AG10803 (cell line): ENCODE data around the gene KATNIP.

Experiments
- DNase-seq: peaks from one replicate; pipeline ENCODE4 v3.0.0; 2010; ENCODE audit warnings: low read depth
- H3K4me3 ChIP-seq: 2 replicates; pipeline ENCODE4 v1.5.1; 2011; ENCODE audit warnings: mild to moderate bottlenecking, low read length, control low read depth
- TF ChIP-seq, protein P1 (sequence below): conservative IDR thresholded peaks from 2 replicates; pipeline ENCODE4 v1.5.1; 2011; ENCODE audit warnings: mild to moderate bottlenecking, low read length, control low read depth, inconsistent platforms

Gene KATNIP

DNA sequence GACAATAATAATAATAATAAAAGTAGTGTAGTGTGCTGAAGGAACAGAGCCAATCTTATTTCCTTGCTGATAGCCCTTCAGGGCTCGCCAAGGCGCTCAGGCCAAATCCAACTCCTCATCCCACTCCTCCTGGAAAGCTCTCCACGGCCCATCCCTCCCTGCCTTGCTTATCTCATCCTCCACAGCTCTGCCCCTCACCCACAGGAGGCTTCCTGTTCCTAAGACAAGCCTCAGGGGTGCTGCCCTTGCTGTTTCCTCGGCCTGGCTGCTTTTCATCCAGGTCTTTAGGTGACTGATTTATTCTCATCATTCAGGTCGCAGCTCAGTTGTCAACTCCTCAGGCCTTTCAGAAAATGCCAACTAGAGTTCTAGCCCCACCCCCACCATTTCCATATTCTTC is 11.4 kb upstream of the KATNIP start:
- H3K4me3 ChIP-seq, result no peak overlapping the region
- TF ChIP-seq, protein P1, sequence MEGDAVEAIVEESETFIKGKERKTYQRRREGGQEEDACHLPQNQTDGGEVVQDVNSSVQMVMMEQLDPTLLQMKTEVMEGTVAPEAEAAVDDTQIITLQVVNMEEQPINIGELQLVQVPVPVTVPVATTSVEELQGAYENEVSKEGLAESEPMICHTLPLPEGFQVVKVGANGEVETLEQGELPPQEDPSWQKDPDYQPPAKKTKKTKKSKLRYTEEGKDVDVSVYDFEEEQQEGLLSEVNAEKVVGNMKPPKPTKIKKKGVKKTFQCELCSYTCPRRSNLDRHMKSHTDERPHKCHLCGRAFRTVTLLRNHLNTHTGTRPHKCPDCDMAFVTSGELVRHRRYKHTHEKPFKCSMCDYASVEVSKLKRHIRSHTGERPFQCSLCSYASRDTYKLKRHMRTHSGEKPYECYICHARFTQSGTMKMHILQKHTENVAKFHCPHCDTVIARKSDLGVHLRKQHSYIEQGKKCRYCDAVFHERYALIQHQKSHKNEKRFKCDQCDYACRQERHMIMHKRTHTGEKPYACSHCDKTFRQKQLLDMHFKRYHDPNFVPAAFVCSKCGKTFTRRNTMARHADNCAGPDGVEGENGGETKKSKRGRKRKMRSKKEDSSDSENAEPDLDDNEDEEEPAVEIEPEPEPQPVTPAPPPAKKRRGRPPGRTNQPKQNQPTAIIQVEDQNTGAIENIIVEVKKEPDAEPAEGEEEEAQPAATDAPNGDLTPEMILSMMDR, result no peak
- DNase-seq, result no peak

DNA sequence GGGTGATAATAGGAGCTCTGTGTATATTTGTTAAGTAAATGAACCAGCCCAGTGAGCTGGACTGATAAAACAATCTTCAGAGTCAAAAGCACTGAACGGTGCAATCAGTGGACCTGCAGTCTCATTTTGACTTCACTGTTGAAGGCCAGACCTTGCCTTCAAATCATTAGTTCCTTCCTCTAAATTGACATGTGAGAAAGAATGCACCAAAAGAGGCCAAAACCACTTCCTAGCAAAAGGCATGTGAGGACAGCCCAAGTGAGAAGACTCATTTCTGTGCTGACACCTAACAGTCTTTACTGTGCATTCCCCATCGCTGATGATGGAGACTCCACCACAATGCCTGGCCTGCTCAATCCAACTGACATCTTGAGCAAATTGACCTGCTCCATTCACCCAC is 10.8 kb upstream of the KATNIP start:
- TF ChIP-seq, protein P1, result no peak
- no peak for DNase-seq
- H3K4me3 ChIP-seq, result no peak overlapping the region

DNA sequence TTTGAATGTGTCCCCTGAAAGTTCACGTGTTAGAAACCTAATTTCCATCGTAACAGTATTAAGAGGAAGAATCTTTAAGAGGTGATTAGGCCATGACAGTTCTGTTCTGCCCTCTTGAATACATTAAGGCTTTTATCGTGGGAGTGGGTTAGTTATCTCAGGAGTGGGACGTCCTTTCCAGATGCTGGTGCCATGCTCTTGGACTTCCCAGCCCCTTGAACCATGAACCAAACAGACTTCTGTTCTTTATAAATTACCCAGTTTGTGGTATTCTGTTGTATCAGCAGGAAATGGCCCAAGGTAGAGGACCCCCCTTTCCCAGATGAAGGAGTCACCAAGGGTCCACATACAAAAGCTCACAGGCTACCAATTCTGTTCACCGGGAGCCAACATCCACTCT is 10.3 kb upstream of the KATNIP start:
- H3K4me3 ChIP-seq, result no peak overlapping the region
- TF ChIP-seq, protein P1, result no peak
- no peak for DNase-seq

DNA sequence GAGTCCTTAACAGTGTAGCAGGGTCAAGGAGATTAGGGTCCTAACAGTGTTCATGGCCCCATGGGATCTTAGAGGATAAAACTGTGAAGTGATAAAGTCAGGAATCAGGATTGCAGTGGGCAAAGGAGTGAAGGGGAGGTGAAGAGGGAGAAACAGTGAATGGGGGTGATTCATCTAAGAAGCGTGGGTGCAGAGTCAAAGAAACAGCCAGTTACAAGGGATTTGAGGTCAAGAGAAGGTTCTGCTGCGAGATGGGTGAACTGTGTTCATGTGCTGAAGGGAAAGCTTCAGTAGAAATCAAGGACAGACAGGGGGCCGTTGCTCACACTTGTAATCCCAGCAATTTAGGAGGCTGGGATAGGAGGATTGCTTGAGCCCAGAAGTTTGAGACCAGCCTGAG is 6.1 kb upstream of the KATNIP start:
- no peak for DNase-seq
- H3K4me3 ChIP-seq, result no peak overlapping the region
- TF ChIP-seq, protein P1, result no peak

DNA sequence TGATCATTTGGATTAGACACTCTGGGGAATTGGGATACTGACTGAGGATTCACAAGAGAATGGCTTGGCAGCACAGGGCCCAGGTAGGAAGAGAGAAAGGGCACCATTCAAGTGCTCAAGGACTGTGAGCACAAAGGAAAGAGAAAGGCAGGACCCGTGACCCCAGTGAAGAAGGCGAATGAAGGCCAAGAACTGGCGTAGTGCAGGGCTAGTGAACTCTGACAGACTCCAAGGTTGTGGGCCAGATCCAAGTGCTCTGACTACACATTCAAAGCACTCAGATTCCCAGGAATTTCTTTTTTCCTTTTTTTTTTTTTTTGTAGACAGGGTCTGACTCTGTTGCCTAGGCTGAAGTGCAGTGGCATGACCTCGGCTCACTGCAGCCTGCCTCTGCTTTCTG is 5.3 kb upstream of the KATNIP start:
- no peak overlapping the region for H3K4me3 ChIP-seq
- TF ChIP-seq, protein P1, result no peak
- no peak for DNase-seq

DNA sequence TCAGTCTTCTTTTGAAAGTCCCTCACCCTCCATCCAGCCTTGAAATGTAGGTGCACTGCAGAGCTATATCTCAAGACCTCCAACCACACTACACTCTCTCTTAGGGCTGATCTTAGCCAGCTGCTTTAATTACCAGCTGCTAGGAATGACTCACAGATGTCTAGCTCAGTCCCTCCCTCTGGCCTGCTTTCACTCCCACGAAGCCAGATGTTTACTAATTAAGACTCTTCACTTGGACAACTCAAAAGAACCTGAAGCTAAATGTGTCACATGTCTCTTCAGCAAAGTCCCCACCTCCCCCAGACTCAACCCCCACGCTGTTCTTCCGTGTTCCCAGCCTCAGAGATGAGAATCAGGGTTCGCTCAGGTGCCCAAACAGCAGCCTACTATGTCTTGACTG is 2.8 kb upstream of the KATNIP start:
- H3K4me3 ChIP-seq, result no peak overlapping the region
- peak; percentile 74 for DNase-seq
- TF ChIP-seq, protein P1, result no peak

DNA sequence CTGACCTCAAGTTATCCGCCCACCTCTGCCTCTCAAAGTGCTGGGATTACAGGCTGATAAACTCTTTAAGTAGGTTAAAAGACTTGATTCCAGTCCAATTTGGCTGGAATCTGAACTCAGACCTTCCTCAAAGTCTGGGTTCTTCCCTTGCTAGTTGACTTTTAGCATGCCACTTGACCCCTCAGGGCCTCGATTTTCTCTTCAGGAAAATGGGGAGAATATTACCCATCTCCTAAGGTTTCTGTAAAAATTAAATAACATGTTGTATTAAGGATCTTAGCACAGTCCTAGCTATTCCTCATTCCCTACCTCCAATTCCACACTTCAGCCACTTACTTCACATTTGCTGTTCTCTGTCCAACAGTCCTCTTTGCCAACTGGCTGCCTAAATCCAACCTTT is 2.1 kb upstream of the KATNIP start:
- H3K4me3 ChIP-seq, result no peak overlapping the region
- DNase-seq, result no peak
- TF ChIP-seq, protein P1, result no peak
